Adrenal gland (tissue), 5 donors: ENCODE measurements around the gene ENOX1.

Experiments used
- CTCF ChIP-seq, 6 experiments: fragments of 450-650 bp in 4 of 6; fragments of 200-600 bp in 2 of 6; sonication (generic) in 1 of 6; IDR thresholded peaks; 1 replicate in 5 of 6; 2 replicates in 1 of 6; pipeline versions ENCODE4 v1.5.1 to v1.8.0; 2016 to 2021; ENCODE audit warnings: antibody characterized with exemption in 6 of 6, mild to moderate bottlenecking in 2 of 6, moderate library complexity in 1 of 6
- POLR2A ChIP-seq, 2 donors: fragments of 450-650 bp; IDR thresholded peaks; one replicate each; pipeline ENCODE4 v1.6.1; 2017; ENCODE audit warnings: antibody characterized with exemption in 2 of 2, mild to moderate bottlenecking in 2 of 2, moderate library complexity in 1 of 2
- donor health status: DM: no; HTN: no; CAD: no.

GRCh38 chr13:43166644-43167457 is 619.9 kb downstream of the ENOX1 start:
- TF ChIP-seq CTCF (IDR thresholded peaks at IDR 0.05) (no peak), POLR2A (IDR thresholded peaks at IDR 0.05) (no peak)
